Measurements from ENCODE around the gene TRO.

TRO gene

GRCh38 chrX:54964766-54965497, 44.3 kb downstream of the TRO start:
- no peak for DNase-seq (ENCODE audit: low spot score)
- no peak overlapping the region for H3K4me3 ChIP-seq
- TF ChIP-seq, protein P1, sequence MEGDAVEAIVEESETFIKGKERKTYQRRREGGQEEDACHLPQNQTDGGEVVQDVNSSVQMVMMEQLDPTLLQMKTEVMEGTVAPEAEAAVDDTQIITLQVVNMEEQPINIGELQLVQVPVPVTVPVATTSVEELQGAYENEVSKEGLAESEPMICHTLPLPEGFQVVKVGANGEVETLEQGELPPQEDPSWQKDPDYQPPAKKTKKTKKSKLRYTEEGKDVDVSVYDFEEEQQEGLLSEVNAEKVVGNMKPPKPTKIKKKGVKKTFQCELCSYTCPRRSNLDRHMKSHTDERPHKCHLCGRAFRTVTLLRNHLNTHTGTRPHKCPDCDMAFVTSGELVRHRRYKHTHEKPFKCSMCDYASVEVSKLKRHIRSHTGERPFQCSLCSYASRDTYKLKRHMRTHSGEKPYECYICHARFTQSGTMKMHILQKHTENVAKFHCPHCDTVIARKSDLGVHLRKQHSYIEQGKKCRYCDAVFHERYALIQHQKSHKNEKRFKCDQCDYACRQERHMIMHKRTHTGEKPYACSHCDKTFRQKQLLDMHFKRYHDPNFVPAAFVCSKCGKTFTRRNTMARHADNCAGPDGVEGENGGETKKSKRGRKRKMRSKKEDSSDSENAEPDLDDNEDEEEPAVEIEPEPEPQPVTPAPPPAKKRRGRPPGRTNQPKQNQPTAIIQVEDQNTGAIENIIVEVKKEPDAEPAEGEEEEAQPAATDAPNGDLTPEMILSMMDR (IDR thresholded peaks at IDR 0.05), result no peak
- no peak overlapping the region for H3K27ac ChIP-seq

- no peak for DNase-seq (ENCODE audit: low spot score)
- TF ChIP-seq, protein P1 (IDR thresholded peaks at IDR 0.05), result no peak
- no peak overlapping the region for H3K27ac ChIP-seq
- no peak overlapping the region for H3K4me3 ChIP-seq
Measured at GRCh38 chrX:54977387-54977786, 56.8 kb downstream of the TRO start.

DNA sequence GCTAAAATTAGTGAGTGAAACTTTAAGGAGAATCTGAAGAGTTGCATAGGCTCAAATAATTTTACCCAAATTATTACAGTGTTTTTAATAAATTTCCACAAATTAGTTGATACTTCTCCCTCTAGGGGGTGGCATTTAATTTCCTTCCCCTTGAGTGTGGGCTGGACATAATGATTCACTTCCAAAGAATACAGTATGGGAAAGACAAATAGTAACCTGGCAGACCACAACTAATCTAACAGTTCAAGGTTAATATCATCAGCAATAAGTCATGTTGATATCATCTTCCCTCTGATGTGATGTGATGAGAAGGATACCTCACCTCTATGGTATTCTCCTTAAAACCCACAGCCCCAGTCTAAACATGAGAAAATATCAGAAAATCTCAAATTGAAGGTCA, 57.8 kb downstream of the TRO start:
- no peak overlapping the region for H3K4me3 ChIP-seq
- H3K27ac ChIP-seq, result no peak overlapping the region
- DNase-seq (ENCODE audit: low spot score), result no peak
- TF ChIP-seq, protein P1 (IDR thresholded peaks at IDR 0.05), result no peak

DNA sequence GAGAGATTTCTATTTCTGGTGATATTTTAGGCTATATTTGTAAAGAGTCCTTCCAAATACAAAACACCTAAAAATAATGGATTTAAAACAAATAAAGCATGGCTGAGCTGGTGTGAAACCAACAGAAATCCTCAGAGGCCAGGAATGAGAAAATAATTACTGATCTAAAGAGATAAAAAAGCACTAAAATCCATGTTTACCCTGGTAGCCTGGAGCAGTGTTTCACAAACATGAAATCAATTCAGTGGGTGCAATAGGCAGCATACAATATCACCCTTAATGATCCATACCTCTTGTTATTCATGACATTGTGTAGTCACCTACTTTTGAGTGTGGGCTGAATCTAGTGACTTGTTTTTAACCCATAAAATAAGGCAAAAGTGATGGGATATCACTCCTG, 58.8 kb downstream of the TRO start:
- Histone ChIP-seq H3K4me3 (no peak overlapping the region), H3K27ac (no peak overlapping the region)
- no peak for DNase-seq (ENCODE audit: low spot score)
- TF ChIP-seq, protein P1 (IDR thresholded peaks at IDR 0.05), result no peak

DNA sequence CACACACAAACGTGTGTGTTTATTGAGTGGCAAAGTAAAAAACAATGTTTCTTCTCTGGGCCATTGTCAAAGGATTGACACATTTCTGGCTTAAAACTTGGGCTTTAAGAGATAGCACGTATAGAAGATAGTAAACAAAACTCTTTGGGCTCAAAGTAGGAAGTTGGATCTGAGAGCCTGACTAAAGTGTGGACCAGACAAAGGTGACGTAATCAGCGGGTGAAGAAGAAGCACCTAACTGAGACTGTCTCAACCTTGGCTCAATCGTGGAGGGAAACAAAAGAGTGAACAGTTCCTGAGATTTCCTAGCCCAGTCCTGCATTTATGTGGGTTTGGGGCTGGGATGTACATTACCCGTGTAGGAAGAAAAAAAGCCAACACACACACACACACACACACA, 59.7 kb downstream of the TRO start:
- TF ChIP-seq, protein P1 (IDR thresholded peaks at IDR 0.05), result no peak
- Histone ChIP-seq H3K4me3 (no peak overlapping the region), H3K27ac (no peak overlapping the region)
- DNase-seq (ENCODE audit: low spot score), result no peak

Data from coronary artery (tissue), 2 donors.